ENCODE results near the gene ZNF750. TPM values are rescaled to one million over a fixed set of nuclear protein-coding genes. Genes with fewer than 3 reads are reported as not detected.

ZNF750 gene
- total RNA-seq, 5 donors from 2014 or later (not counting 1 experiment from before 2014, with no cell fraction given), result not detected

DNA sequence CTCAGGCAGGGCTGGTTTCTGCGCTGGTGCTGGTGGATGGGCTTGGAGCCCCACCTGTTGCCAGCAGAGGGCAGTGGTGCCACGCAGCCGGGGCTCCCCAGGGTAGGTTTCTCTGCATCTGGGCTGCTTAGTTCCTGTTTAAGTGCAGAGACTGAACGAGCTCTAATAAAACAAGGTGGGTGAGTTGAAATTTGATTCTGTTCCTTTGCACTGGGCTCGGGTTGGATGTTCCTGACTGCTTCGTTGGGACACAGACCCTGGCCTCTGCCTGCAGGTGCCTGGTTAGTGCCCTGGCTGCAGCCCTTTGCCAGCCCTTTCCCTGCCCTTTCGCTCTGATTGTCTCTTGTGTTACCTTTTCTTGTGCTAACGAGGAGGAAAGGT is 57.9 kb downstream of the ZNF750 start:
- 28% methylated on average over 7 of the region's 8 CpGs for WGBS (ENCODE audit: insufficient coverage)
- CTCF ChIA-PET, result interaction anchor here (0.6 to 1.3 kb wide), 9 partner anchors 10 to 422 kb away, joined by 3 to 4 read pairs (median 3); no protein-coding TSS in a partner anchor
- H3K9me3 Mint-ChIP-seq, result no peaks in the 10 kb centered on the region
- no peak overlapping the region for H3K27ac ChIP-seq (ENCODE audit: low read length)
- H3K4me1 ChIP-seq (ENCODE audit: control insufficient read depth in 1 of 2, extremely low read depth in 1 of 2, insufficient read depth in 2 of 2, low read length in 2 of 2), result peaks cover 0 to 8% of the 10 kb centered on the region in 2 experiments
- no peaks in the 10 kb centered on the region for H3K27me3 Mint-ChIP-seq
- H3K9me3 ChIP-seq, result no peaks in the 10 kb centered on the region
- no peak overlapping the region for H3K4me3 Mint-ChIP-seq
- no peaks in the 10 kb centered on the region for H3K27me3 ChIP-seq (replicated peaks in 1 of 2; ENCODE audit: control insufficient read depth in 2 of 2, extremely low read depth in 1 of 2, insufficient read depth in 2 of 2, low read length in 1 of 2)
- H3K4me3 ChIP-seq (ENCODE audit: control insufficient read depth in 1 of 2, extremely low read depth in 1 of 2, low read length in 1 of 2), result no peak overlapping the region
- peaks cover 11 to 28% of the 10 kb centered on the region in 2 donors for H3K36me3 ChIP-seq (ENCODE audit: control insufficient read depth in 2 of 2, extremely low read depth in 1 of 2, insufficient read depth in 1 of 2, low read length in 1 of 2)
- POLR2A ChIA-PET, result no interaction called here
- H3K27ac Mint-ChIP-seq, result peak overlapping the region in 1 of 2 donors; percentile 61
- peaks cover 4 to 15% (median 14%) of the 10 kb centered on the region in 3 donors for H3K4me1 Mint-ChIP-seq
- DNase-seq (peak; percentile 67 to 90 (median 84)), ATAC-seq (replicated peaks in 1 of 4) (peak; percentile 97 to 100 (median 99))
- H3K36me3 Mint-ChIP-seq, result peaks cover 18% of the 10 kb centered on the region

DNA sequence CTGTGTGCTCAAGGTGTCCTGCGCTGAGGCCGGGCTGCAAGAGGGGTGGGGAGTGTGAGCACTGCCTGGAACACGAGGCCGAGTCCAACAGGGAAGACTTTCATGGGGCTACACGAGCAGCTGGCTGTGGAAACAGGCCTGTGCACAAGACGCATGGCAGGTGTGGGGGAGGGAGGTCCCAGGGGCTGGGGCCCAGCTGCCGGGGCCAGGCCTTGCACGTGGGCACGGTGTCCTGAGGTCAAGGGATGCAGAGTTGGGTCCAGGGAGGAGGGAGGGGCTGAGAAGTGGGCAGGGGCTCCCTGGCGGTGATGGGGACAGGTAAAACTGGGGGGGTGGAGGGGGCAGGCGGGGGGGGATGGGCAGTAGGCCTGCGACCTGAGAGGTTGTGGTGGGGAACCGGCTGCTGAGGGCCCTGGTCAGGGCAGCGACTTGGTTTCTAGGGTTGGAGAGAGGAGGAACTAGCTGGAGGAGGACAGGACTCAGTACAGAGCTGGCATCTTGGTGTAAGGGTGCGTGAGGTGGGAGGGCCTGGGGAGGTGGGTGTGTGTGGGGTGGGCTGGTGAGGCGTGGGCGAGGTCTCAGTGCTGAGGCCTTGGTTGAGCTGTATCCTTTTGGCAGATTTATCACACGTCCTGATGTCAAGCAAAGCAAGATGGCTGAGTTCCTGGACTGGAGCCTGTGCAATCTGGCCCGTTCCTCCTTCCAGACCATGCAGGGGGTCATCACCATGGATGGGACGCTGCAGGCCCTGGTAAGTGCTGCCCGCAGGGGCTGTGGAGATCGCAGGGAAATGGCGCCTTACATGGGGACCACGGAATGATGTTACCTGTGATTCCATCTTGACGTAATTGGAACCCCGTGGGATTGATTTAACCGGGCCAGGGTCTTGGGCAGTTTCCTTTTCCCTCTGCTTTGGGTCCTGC is 58.6 kb downstream of the ZNF750 start:
- Mint-ChIP-seq H3K27me3 (no peaks in the 10 kb centered on the region), H3K27ac (no peak overlapping the region), H3K9me3 (no peaks in the 10 kb centered on the region), H3K4me1 (peaks cover 5 to 18% (median 16%) of the 10 kb centered on the region in 3 donors), H3K36me3 (peaks cover 18% of the 10 kb centered on the region), H3K4me3 (no peak overlapping the region)
- Histone ChIP-seq H3K9me3 (no peaks in the 10 kb centered on the region), H3K4me3 (ENCODE audit: control insufficient read depth in 1 of 2, extremely low read depth in 1 of 2, low read length in 1 of 2) (no peak overlapping the region), H3K36me3 (ENCODE audit: control insufficient read depth in 2 of 2, extremely low read depth in 1 of 2, insufficient read depth in 1 of 2, low read length in 1 of 2) (peaks cover 11 to 28% of the 10 kb centered on the region in 2 donors), H3K27me3 (replicated peaks in 1 of 2; ENCODE audit: control insufficient read depth in 2 of 2, extremely low read depth in 1 of 2, insufficient read depth in 2 of 2, low read length in 1 of 2) (no peaks in the 10 kb centered on the region), H3K4me1 (ENCODE audit: control insufficient read depth in 1 of 2, extremely low read depth in 1 of 2, insufficient read depth in 2 of 2, low read length in 2 of 2) (peaks cover 0 to 15% of the 10 kb centered on the region in 2 experiments), H3K27ac (ENCODE audit: low read length) (no peak overlapping the region)
- peak in 1 of 4 experiments; percentile 33 for ATAC-seq (replicated peaks in 1 of 4)
- 77% methylated on average over 17 of the region's 27 CpGs for WGBS (ENCODE audit: insufficient coverage)
- DNase-seq, result no peak
- POLR2A ChIA-PET, result no interaction called here
- CTCF ChIA-PET, result interaction anchor here (0.6 to 1.3 kb wide), 7 partner anchors 10 to 423 kb away, joined by 3 to 9 read pairs (median 3); no protein-coding TSS in a partner anchor

DNA sequence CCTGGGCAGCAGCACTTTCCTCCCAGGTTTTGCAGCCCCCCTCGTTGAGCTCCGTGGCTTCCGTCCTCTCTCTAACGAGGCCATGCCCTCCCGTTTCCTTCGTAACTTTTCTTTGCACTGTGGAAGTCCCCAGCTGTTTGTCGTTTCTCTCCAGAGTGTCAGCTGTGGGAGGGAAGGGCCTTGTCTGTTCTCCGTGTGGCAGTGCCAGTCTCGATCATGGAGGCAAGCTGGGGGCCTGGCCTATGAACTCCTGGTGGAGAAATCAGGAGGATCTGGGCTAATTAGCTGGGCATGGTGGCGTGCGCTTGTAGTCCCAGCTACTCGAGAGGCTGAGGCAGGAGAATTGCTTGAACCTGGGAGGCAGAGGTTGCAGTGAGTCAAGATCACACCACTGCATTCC is 59.6 kb downstream of the ZNF750 start:
- no peak overlapping the region for H3K4me3 Mint-ChIP-seq
- H3K4me1 Mint-ChIP-seq, result peaks cover 8 to 24% (median 21%) of the 10 kb centered on the region in 3 donors
- peaks cover 18% of the 10 kb centered on the region for H3K36me3 Mint-ChIP-seq
- ATAC-seq (replicated peaks in 1 of 4) (no peak), DNase-seq (no peak)
- no peak overlapping the region for H3K27ac ChIP-seq (ENCODE audit: low read length)
- ChIA-PET POLR2A (no interaction called here), CTCF (no interaction called here)
- H3K4me1 ChIP-seq (ENCODE audit: control insufficient read depth in 1 of 2, extremely low read depth in 1 of 2, insufficient read depth in 2 of 2, low read length in 2 of 2), result peaks cover 3 to 25% of the 10 kb centered on the region in 2 experiments
- H3K27ac Mint-ChIP-seq, result no peak overlapping the region
- no peaks in the 10 kb centered on the region for H3K27me3 ChIP-seq (replicated peaks in 1 of 2; ENCODE audit: control insufficient read depth in 2 of 2, extremely low read depth in 1 of 2, insufficient read depth in 2 of 2, low read length in 1 of 2)
- 80% methylated on average over 9 of the region's 12 CpGs for WGBS (ENCODE audit: insufficient coverage)
- H3K27me3 Mint-ChIP-seq, result no peaks in the 10 kb centered on the region
- peaks cover 8 to 28% of the 10 kb centered on the region in 2 donors for H3K36me3 ChIP-seq (ENCODE audit: control insufficient read depth in 2 of 2, extremely low read depth in 1 of 2, insufficient read depth in 1 of 2, low read length in 1 of 2)
- H3K9me3 Mint-ChIP-seq, result no peaks in the 10 kb centered on the region
- H3K9me3 ChIP-seq, result no peaks in the 10 kb centered on the region
- H3K4me3 ChIP-seq (ENCODE audit: control insufficient read depth in 1 of 2, extremely low read depth in 1 of 2, low read length in 1 of 2), result no peak overlapping the region

DNA sequence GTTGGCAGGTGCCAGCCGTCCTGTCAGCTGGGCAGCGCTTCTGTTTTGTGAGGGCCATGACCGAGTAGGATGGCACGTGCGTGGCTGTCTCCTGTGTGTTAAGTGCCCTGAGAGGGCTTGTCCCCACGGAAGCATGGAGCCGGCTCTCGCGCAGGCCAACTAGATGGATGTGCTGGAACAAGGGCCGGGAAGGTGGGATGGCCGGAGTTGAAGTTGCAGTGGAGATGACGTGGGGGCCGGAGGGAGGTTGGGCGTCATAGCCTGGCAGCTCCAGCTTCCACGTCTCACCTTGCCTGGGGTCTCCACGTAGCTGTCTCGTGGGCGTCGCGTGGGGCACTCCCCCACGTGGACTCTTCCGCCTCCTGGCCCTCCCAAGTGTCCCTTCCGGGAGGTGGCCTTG is 60.3 kb downstream of the ZNF750 start:
- Histone ChIP-seq H3K4me1 (ENCODE audit: control insufficient read depth in 1 of 2, extremely low read depth in 1 of 2, insufficient read depth in 2 of 2, low read length in 2 of 2) (peaks cover 3 to 31% of the 10 kb centered on the region in 2 experiments), H3K27ac (ENCODE audit: low read length) (no peak overlapping the region), H3K4me3 (ENCODE audit: control insufficient read depth in 1 of 2, extremely low read depth in 1 of 2, low read length in 1 of 2) (no peak overlapping the region), H3K27me3 (replicated peaks in 1 of 2; ENCODE audit: control insufficient read depth in 2 of 2, extremely low read depth in 1 of 2, insufficient read depth in 2 of 2, low read length in 1 of 2) (no peaks in the 10 kb centered on the region), H3K36me3 (ENCODE audit: control insufficient read depth in 2 of 2, extremely low read depth in 1 of 2, insufficient read depth in 1 of 2, low read length in 1 of 2) (peaks cover 8 to 25% of the 10 kb centered on the region in 2 donors), H3K9me3 (no peaks in the 10 kb centered on the region)
- ChIA-PET CTCF (no interaction called here), POLR2A (interaction anchor here in 1 of 2 donors (0.7 kb wide), 1 partner anchor 47 kb away, joined by 3 read pairs; no protein-coding TSS in a partner anchor)
- WGBS (ENCODE audit: insufficient coverage), result 98% methylated on average over 15 of the region's 23 CpGs
- Mint-ChIP-seq H3K27me3 (no peaks in the 10 kb centered on the region), H3K4me1 (peaks cover 12 to 30% (median 28%) of the 10 kb centered on the region in 3 donors), H3K27ac (no peak overlapping the region), H3K4me3 (no peak overlapping the region), H3K9me3 (no peaks in the 10 kb centered on the region), H3K36me3 (peaks cover 18% of the 10 kb centered on the region)
- no peak for DNase-seq
- no peak for ATAC-seq (replicated peaks in 1 of 4)

Other genes starting within 250 kb of the ZNF750 start
- gene WDR45B, start 191.6 kb downstream of the ZNF750 start, total RNA-seq, result 10 to 100 TPM; 57.3 to 81.5 (median 59.4) TPM
- gene RAB40B, start 141.3 kb downstream of the ZNF750 start, total RNA-seq, result 1 to 10 TPM; 4.4 to 8.7 (median 7.1) TPM
- 10 to 100 TPM; 29.2 to 49.4 (median 44.3) TPM for gene FN3KRP, start 123.3 kb downstream of the ZNF750 start, total RNA-seq
- 10 to 100 TPM in 1 of 5 donors, 1 to 10 TPM in 4; 3.2 to 12.2 (median 8.0) TPM for gene FN3K, start 104.4 kb downstream of the ZNF750 start, total RNA-seq
- gene TBCD, start 88.0 kb downstream of the ZNF750 start, total RNA-seq, result 100 to 1,000 TPM in 4 of 5 donors, 10 to 100 TPM in 1; 94.4 to 262 (median 223) TPM
- gene METRNL, start 239.6 kb upstream of the ZNF750 start, total RNA-seq, result 10 to 100 TPM in 3 of 5 donors, 1 to 10 TPM in 2; 7.0 to 50.8 (median 11.9) TPM

All from T-cell (primary cell).